ENCODE results near the gene RIMKLA.
A peak's percentile ranks its signal among the peaks of the same experiment; 100 is the strongest.

Gene RIMKLA, protein sequence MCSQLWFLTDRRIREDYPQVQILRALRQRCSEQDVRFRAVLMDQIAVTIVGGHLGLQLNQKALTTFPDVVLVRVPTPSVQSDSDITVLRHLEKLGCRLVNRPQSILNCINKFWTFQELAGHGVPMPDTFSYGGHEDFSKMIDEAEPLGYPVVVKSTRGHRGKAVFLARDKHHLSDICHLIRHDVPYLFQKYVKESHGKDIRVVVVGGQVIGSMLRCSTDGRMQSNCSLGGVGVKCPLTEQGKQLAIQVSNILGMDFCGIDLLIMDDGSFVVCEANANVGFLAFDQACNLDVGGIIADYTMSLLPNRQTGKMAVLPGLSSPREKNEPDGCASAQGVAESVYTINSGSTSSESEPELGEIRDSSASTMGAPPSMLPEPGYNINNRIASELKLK

DNA sequence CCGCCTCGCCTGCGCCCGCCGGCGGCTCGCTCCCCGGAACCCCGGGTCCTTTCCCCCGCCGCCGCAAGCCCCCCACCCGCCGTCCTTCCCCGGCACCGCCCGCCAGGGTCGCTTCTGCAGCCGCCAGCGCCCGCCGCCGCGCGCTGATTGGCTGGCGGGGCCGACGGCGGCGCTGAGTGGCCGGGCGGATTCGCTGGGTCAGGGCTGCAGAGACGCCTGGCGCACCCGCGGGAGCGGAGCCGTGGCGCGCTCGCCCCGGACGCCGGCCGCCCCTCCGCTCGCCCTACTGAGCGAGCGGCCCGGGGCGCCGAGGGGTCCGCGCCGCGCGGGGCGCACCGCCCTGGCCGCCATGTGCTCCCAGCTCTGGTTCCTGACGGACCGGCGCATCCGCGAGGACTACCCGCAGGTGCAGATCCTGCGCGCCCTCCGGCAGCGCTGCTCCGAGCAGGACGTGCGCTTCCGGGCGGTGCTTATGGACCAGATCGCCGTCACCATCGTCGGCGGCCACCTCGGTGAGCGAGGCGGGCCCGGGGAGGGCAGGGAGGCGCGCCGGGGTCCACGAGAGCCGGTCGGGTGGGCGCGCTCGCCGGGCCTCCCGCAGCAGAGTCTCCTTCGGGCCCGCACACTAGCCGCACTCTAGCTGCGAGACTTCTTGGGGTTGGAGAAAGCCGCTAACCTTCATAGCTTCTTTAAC is at the start of gene RIMKLA:
Gene RIMKLA (plus strand): TSS at position 207 of the 694 bp plus-strand sequence. CDS start 143 bp downstream, at position 350.
- peak; percentile 93 for DNase-seq (ENCODE audit: low spot score)
- in situ Hi-C loops (cut with MboI; ENCODE audit: low sequenced_read_pairs, unreplicated experiment) = no loop called here
- TF ChIP-seq, protein P1, sequence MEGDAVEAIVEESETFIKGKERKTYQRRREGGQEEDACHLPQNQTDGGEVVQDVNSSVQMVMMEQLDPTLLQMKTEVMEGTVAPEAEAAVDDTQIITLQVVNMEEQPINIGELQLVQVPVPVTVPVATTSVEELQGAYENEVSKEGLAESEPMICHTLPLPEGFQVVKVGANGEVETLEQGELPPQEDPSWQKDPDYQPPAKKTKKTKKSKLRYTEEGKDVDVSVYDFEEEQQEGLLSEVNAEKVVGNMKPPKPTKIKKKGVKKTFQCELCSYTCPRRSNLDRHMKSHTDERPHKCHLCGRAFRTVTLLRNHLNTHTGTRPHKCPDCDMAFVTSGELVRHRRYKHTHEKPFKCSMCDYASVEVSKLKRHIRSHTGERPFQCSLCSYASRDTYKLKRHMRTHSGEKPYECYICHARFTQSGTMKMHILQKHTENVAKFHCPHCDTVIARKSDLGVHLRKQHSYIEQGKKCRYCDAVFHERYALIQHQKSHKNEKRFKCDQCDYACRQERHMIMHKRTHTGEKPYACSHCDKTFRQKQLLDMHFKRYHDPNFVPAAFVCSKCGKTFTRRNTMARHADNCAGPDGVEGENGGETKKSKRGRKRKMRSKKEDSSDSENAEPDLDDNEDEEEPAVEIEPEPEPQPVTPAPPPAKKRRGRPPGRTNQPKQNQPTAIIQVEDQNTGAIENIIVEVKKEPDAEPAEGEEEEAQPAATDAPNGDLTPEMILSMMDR (IDR thresholded peaks at IDR 0.05; ENCODE audit: borderline replicate concordance, control extremely low read depth, extremely low read depth, insufficient read depth, missing control alignments) = no peak

DNA sequence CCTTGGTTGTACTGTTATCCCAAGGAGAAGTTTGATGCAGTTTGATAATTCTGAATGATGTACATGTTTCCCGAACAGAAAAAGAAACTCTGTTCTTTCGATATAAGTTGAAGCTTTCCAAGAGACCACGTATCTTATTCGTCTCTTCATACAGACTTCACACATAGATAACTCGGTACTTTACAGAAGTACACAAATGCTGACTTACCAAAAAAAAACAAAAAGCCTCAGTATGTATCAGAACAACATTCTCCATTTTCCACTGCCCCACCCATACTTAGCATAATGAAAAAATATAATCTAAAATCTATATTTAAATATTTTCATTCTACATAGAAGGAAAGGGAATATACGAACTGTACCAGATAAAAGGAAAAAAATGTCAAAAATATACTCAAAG is 47.7 kb upstream of the RIMKLA start:
- no peak for DNase-seq (ENCODE audit: low spot score)
- TF ChIP-seq, protein P1 (IDR thresholded peaks at IDR 0.05; ENCODE audit: borderline replicate concordance, control extremely low read depth, extremely low read depth, insufficient read depth, missing control alignments) = no peak
- in situ Hi-C loops (cut with MboI; ENCODE audit: low sequenced_read_pairs, unreplicated experiment) = loop anchor here (25.0 kb wide), 1 partner anchor 404 kb away; the partner anchor contains the start of gene CLDN19

DNA sequence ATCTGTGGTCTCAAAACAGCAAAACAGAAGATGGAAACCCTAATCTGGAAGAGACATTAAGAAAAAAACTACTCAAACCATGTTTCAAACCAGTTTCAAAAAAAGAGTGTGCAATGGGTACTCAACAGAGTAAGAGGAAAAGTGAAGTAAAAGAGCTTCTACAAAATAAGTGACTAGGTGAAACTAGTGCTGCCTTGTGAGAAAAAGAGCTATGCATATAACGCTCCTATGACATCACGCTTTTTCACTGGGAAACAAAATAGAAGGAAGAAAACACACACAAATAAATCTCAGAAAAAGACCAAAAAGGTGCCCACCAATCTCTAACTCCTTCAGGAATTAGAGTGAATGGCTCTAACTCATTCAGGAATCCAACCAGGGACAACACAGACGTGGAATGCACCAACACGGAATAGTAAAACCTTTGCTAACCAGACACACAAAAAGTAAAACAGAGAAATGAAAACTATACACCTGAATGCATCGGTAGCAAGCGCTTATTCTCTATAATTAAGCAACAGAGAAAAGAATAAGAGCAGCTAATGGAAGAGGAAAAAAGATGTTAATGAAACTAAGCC is 46.8 kb upstream of the RIMKLA start:
- in situ Hi-C loops (cut with MboI; ENCODE audit: low sequenced_read_pairs, unreplicated experiment) = loop anchor here (25.0 kb wide), 1 partner anchor 404 kb away; the partner anchor contains the start of gene CLDN19
- peak; percentile 27 for DNase-seq (ENCODE audit: low spot score)
- TF ChIP-seq, protein P1 (IDR thresholded peaks at IDR 0.05; ENCODE audit: borderline replicate concordance, control extremely low read depth, extremely low read depth, insufficient read depth, missing control alignments) = no peak

DNA sequence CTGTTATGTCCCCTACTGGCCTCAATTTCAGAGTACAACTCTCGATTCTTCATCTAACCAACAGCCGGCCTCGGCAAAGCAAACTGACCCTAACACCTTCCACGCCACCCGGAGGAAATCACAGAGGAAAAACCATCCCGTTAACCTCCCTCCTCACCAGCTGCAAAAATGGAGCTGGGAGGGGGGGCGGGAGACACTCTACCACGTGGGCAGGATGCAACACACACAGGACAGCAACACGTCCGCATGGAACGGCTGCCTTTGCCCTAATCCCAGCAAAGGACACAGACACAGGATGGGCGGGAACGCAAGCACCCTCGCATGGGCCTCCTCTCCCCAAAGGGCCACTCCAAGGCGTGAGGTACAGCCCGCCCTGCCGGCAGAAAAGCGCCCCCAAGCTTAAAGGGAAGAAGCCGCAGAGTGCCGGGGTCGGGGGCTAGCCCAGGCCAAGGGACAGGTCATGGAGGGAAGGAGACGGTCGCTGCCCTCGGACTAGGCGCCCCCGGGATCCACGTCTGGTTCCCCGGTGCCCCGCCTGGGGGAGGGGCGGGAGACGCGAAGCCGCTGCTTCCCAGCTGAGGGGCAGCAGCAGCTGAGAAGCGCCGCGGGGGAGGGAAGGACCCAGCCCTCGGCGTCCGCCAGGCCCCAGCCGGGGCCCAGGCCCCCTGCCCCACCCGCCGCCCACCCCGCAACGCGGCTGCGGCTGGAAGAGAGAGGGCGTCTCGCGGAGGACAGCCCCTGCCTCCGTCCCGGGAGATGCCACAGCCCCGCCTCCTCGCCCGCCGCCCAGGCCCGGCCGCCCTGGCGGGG is 46.1 kb upstream of the RIMKLA start:
- peak; percentile 53 for DNase-seq (ENCODE audit: low spot score)
- TF ChIP-seq, protein P1 (IDR thresholded peaks at IDR 0.05; ENCODE audit: borderline replicate concordance, control extremely low read depth, extremely low read depth, insufficient read depth, missing control alignments) = peak; percentile 24
- in situ Hi-C loops (cut with MboI; ENCODE audit: low sequenced_read_pairs, unreplicated experiment) = loop anchor here (25.0 kb wide), 1 partner anchor 403 kb away; the partner anchor contains the start of gene CLDN19

DNA sequence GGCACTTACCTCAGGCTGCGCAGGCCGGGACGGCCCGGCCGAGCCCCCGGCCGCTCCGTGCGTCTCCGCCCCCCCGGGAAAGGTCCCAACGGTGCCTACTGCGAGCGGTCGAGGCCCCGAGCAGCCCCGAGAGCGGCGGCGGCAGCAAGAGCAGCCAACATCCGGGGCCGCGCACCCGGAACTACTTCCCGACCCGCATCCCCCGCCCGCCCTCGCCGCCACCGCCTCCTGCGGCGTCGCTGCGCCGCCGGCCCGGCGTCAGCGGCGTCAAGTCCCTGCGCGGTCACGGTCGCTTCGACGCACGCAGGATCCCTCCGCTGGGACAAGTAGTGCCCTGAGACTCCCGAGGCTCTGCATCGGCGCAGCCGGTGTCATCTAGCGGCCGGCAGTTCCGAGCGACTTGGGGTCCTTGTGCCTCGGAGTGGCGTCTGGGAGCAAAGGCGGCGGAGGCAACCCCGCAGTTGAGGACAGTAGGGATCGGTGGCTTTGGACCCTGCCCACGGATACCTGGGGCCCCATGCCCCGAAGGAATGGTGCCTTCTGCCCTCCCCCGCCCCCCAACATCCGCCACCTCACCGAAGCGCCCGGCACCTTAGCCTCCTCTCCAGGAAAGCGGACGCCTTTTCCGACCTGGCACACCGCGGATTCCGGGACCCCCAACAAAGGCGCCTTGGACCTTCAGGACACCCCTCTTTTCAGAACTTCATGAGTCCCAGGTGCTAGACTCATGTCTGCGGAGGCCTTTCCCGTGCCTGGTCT is 45.4 kb upstream of the RIMKLA start, which contains the start of gene FOXJ3:
Gene FOXJ3 (minus strand): TSS at position 186 of the 759 bp plus-strand sequence. CDS start 24,142 bp downstream, outside the sequence.
- TF ChIP-seq, protein P1 (IDR thresholded peaks at IDR 0.05; ENCODE audit: borderline replicate concordance, control extremely low read depth, extremely low read depth, insufficient read depth, missing control alignments) = peak; percentile 7
- in situ Hi-C loops (cut with MboI; ENCODE audit: low sequenced_read_pairs, unreplicated experiment) = loop anchor here (25.0 kb wide), 1 partner anchor 402 kb away; the partner anchor contains the start of gene CLDN19
- DNase-seq (ENCODE audit: low spot score) = peak; percentile 96
